PC-9 (cell line): ENCODE data around the gene TMEM225B. TPM values are rescaled to one million over a fixed set of nuclear protein-coding genes. Genes with fewer than 3 reads are reported as not detected.

ENCODE experiments used
- BruUV-seq: library from RNA; stranded (reverse); fragments of 400-500 nt; replicated peaks from 2 replicates; lab custom pipeline; 2021; lab: Mats Ljungman, UMichigan
- CTCF ChIA-PET: fragments of 300-600 bp; sonication (Branson Sonifier 250); formaldehyde crosslinking; loops from one replicate; lab custom pipeline; 2022; ENCODE audit warnings: antibody characterized with exemption; lab: Charles Lee
- POLR2A ChIA-PET: fragments of 300-600 bp; sonication (Branson Sonifier 250); formaldehyde crosslinking; loops from one replicate; lab custom pipeline; 2022; ENCODE audit warnings: antibody characterized with exemption; ENCODE audit not compliant: unreplicated experiment; lab: Charles Lee
- DNase-seq, 2 experiments: peaks; one replicate each; pipeline versions ENCODE4 v3.0.0 to v3.0.0-alpha.2; 2015 to 2022; ENCODE audit warnings: mixed read lengths in 1 of 2
- H2AFZ ChIP-seq: fragments of 200-600 bp; sonication (generic); 2 replicates; pipeline ENCODE4 v1.8.1; 2017; ENCODE audit warnings: antibody characterized with exemption
- H3F3A ChIP-seq: fragments of 200-600 bp; sonication (generic); 2 replicates; pipeline ENCODE4 v1.8.1; 2017; ENCODE audit warnings: antibody characterized with exemption, mild to moderate bottlenecking, low read depth; ENCODE audit not compliant: insufficient read depth
- H3K27ac ChIP-seq: fragments of 200-600 bp; sonication (generic); 2 replicates; pipeline ENCODE4 v1.6.1; 2016; ENCODE audit warnings: mixed run types
- H3K27me3 ChIP-seq: fragments of 200-600 bp; sonication (generic); 2 replicates; pipeline ENCODE4 v1.6.1; 2016; ENCODE audit warnings: low read depth, mixed run types; ENCODE audit not compliant: insufficient read depth
- H3K36me3 ChIP-seq: fragments of 200-600 bp; sonication (generic); 2 replicates; pipeline ENCODE4 v1.6.1; 2016; ENCODE audit warnings: low read depth, mixed run types
- H3K4me1 ChIP-seq: fragments of 200-600 bp; sonication (generic); replicated peaks from 2 replicates; pipeline ENCODE4 v1.6.1; 2016; ENCODE audit warnings: mixed run types; ENCODE audit not compliant: insufficient read depth
- H3K4me2 ChIP-seq: fragments of 200-600 bp; sonication (generic); 2 replicates; pipeline ENCODE4 v1.6.1; 2017; ENCODE audit warnings: mixed run types
- H3K4me3 ChIP-seq: fragments of 200-600 bp; sonication (generic); 2 replicates; pipeline ENCODE4 v1.6.1; 2016; ENCODE audit warnings: mixed run types
- H3K79me2 ChIP-seq: fragments of 200-600 bp; sonication (generic); 2 replicates; pipeline ENCODE4 v1.6.1; 2017; ENCODE audit warnings: low read depth, mixed run types
- H3K9me2 ChIP-seq: fragments of 200-600 bp; sonication (generic); 2 replicates; pipeline ENCODE4 v1.8.1; 2017; ENCODE audit warnings: mild to moderate bottlenecking; ENCODE audit not compliant: insufficient read depth
- H3K9me3 ChIP-seq: fragments of 200-600 bp; sonication (generic); 2 replicates; pipeline ENCODE4 v1.8.1; 2016; ENCODE audit warnings: low read depth; ENCODE audit not compliant: insufficient read depth
- H4K20me1 ChIP-seq: fragments of 200-600 bp; sonication (generic); 2 replicates; pipeline ENCODE4 v1.8.1; 2017; ENCODE audit not compliant: insufficient read depth
- EZH2 ChIP-seq: fragments of 200-600 bp; sonication (generic); IDR thresholded peaks from 2 replicates; pipeline ENCODE4 v1.8.0; 2017; ENCODE audit warnings: antibody characterized with exemption, low read depth
- intact Hi-C: fragments of 100-400 bp; cut with micrococcal nuclease; formaldehyde crosslinking; loops from one replicate; pipeline ENCODE4 v1.10.0; 2022; ENCODE audit not compliant: unreplicated experiment
- total RNA-seq: library from RNA; stranded (reverse); gene quantifications from 2 replicates; pipeline ENCODE4 v1.2.3, GENCODE V29; 2021
- TF ChIP-seq, protein P1 (sequence below): fragments of 200-600 bp; sonication (generic); conservative IDR thresholded peaks from 2 replicates; pipeline ENCODE4 v1.6.1; 2017; ENCODE audit warnings: mixed run types, antibody characterized with exemption, mild to moderate bottlenecking, moderate library complexity

Gene TMEM225B
- total RNA-seq, 1 experiment from 2014 or later, result 1.5 TPM

GRCh38 chr7:99571768-99572167, 26.3 kb upstream of the TMEM225B start:
- no peaks in the 10 kb centered on the region for H3K4me1 ChIP-seq
- no peak overlapping the region for H3K4me3 ChIP-seq
- no peaks in the 10 kb centered on the region for H4K20me1 ChIP-seq
- intact Hi-C loops, result no loop called here
- no peaks in the 10 kb centered on the region for H3F3A ChIP-seq
- ChIA-PET CTCF (no interaction called here), POLR2A (no interaction called here)
- H3K27ac ChIP-seq, result no peak overlapping the region
- TF ChIP-seq, protein P1, sequence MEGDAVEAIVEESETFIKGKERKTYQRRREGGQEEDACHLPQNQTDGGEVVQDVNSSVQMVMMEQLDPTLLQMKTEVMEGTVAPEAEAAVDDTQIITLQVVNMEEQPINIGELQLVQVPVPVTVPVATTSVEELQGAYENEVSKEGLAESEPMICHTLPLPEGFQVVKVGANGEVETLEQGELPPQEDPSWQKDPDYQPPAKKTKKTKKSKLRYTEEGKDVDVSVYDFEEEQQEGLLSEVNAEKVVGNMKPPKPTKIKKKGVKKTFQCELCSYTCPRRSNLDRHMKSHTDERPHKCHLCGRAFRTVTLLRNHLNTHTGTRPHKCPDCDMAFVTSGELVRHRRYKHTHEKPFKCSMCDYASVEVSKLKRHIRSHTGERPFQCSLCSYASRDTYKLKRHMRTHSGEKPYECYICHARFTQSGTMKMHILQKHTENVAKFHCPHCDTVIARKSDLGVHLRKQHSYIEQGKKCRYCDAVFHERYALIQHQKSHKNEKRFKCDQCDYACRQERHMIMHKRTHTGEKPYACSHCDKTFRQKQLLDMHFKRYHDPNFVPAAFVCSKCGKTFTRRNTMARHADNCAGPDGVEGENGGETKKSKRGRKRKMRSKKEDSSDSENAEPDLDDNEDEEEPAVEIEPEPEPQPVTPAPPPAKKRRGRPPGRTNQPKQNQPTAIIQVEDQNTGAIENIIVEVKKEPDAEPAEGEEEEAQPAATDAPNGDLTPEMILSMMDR, result no peak
- TF ChIP-seq EZH2, result no peak
- H3K9me3 ChIP-seq, result no peaks in the 10 kb centered on the region
- BruUV-seq, result no TSS peak
- H3K36me3 ChIP-seq, result no peaks in the 10 kb centered on the region
- no peak overlapping the region for H3K4me2 ChIP-seq
- no peaks in the 10 kb centered on the region for H3K79me2 ChIP-seq
- DNase-seq, result no peak
- H3K27me3 ChIP-seq, result no peaks in the 10 kb centered on the region
- H2AFZ ChIP-seq, result no peak overlapping the region
- no peaks in the 10 kb centered on the region for H3K9me2 ChIP-seq

DNA sequence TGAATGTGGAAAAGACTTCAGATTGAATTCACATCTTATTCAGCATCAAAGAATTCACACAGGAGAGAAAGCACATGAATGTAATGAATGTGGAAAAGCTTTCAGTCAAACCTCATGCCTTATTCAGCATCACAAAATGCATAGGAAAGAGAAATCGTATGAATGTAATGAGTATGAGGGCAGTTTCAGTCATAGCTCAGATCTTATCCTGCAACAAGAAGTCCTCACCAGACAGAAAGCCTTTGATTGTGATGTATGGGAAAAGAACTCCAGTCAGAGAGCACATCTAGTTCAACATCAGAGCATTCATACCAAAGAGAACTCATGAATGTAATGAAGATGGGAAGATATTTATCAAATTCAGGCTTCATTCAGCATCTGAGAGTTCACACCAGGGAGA, 24.8 kb upstream of the TMEM225B start:
- no peaks in the 10 kb centered on the region for H3K4me1 ChIP-seq
- no peaks in the 10 kb centered on the region for H3K9me2 ChIP-seq
- DNase-seq, result no peak
- H2AFZ ChIP-seq, result no peak overlapping the region
- intact Hi-C loops, result no loop called here
- TF ChIP-seq, protein P1, result no peak
- no peak for TF ChIP-seq EZH2
- no peak overlapping the region for H3K4me3 ChIP-seq
- H3K27ac ChIP-seq, result no peak overlapping the region
- no peaks in the 10 kb centered on the region for H3K9me3 ChIP-seq
- H3K27me3 ChIP-seq, result no peaks in the 10 kb centered on the region
- no peaks in the 10 kb centered on the region for H3K79me2 ChIP-seq
- ChIA-PET POLR2A (interaction anchor here (0.6 kb wide), 1 partner anchor 1487 kb away, joined by 3 read pairs; no protein-coding TSS in a partner anchor), CTCF (no interaction called here)
- no peaks in the 10 kb centered on the region for H4K20me1 ChIP-seq
- BruUV-seq, result no TSS peak
- no peaks in the 10 kb centered on the region for H3K36me3 ChIP-seq
- H3F3A ChIP-seq, result no peaks in the 10 kb centered on the region; the same call in 1 of the 2 replicates
- no peak overlapping the region for H3K4me2 ChIP-seq

- Histone ChIP-seq H3K27me3 (no peaks in the 10 kb centered on the region), H2AFZ (no peak overlapping the region), H3K4me2 (no peak overlapping the region), H3K36me3 (no peaks in the 10 kb centered on the region), H3K4me3 (no peak overlapping the region), H3F3A (no peaks in the 10 kb centered on the region; the same call in 1 of the 2 replicates), H4K20me1 (no peaks in the 10 kb centered on the region), H3K9me3 (no peaks in the 10 kb centered on the region), H3K79me2 (no peaks in the 10 kb centered on the region), H3K9me2 (no peaks in the 10 kb centered on the region), H3K27ac (no peak overlapping the region), H3K4me1 (no peaks in the 10 kb centered on the region)
- intact Hi-C loops, result no loop called here
- no peak for TF ChIP-seq EZH2
- TF ChIP-seq, protein P1, result no peak
- BruUV-seq, result no TSS peak
- ChIA-PET POLR2A (no interaction called here), CTCF (no interaction called here)
- no peak for DNase-seq
Measured at GRCh38 chr7:99576251-99576650, 21.8 kb upstream of the TMEM225B start.
